Testis (tissue), 3 donors: ENCODE measurements around the gene LAP3. TPM values are rescaled to one million over a fixed set of nuclear protein-coding genes. Genes with fewer than 3 reads are reported as not detected.
A peak's percentile ranks its signal among the peaks of the same experiment; 100 is the strongest.

Experiments used
- DNase-seq: peaks from one replicate; pipeline ENCODE4 v3.0.0-alpha.2; 2019
- H3K27ac ChIP-seq, 2 donors: fragments of 200-600 bp; sonication (generic); one replicate each; pipeline ENCODE4 v1.5.1; 2019
- H3K27me3 ChIP-seq: fragments of 200-600 bp; sonication (generic); one replicate; pipeline ENCODE4 v1.5.1; 2019
- H3K36me3 ChIP-seq: fragments of 200-600 bp; sonication (generic); one replicate; pipeline ENCODE4 v1.5.1; 2017; ENCODE audit warnings: low read depth; ENCODE audit errors: missing control alignments
- H3K4me1 ChIP-seq: fragments of 200-600 bp; sonication (generic); one replicate; pipeline ENCODE4 v1.5.1; 2019
- H3K4me3 ChIP-seq, 2 donors: fragments of 200-600 bp; sonication (generic); one replicate each; pipeline ENCODE4 v1.5.1; 2017 to 2019
- H3K9me3 ChIP-seq: fragments of 200-600 bp; sonication (generic); one replicate; pipeline ENCODE4 v1.5.1; 2017
- POLR2A ChIP-seq: fragments of 450-650 bp; IDR thresholded peaks from one replicate; pipeline ENCODE4 v1.6.1; 2017; ENCODE audit warnings: antibody characterized with exemption, mild to moderate bottlenecking, moderate library complexity
- WGBS, 2 donors: methylation state at CpG; one replicate each; pipeline ENCODE4 v1.1.5; 2018; 5-methylcytosine and 5-hydroxymethylcytosine counted together
- intact Hi-C: fragments of 100-400 bp; cut with DNase I; formaldehyde crosslinking; loops from one replicate; pipeline ENCODE4 v1.15.1; 2023; ENCODE audit warnings: low total_unique reads
- polyA plus RNA-seq: library from polyadenylated mRNA; stranded (reverse); fragments of 350-450 nt; fragmentation: Illumina TruSeq; extraction: RNeasy Lipid Tissue Mini Kit (QIAGEN cat#74804); gene quantifications from one replicate; pipeline ENCODE4 v1.2.3, GENCODE V29; 2014; ENCODE audit warnings: low read depth, low replicate concordance; ENCODE audit not compliant: insufficient read depth
- total RNA-seq, 2 donors: library from RNA; depleted of rRNA; stranded (reverse); fragments of >200 nt; gene quantifications; one replicate each; pipeline ENCODE4 v1.2.3, GENCODE V29; 2016
- TF ChIP-seq, protein P1 (sequence below), 3 experiments: fragments of 450-650 bp in 2 of 3; fragments of 200-600 bp in 1 of 3; sonication (generic) in 1 of 3; IDR thresholded peaks; one replicate each; pipeline ENCODE4 v1.5.1; 2016 to 2019; ENCODE audit warnings: antibody characterized with exemption in 3 of 3, mild to moderate bottlenecking in 2 of 3, moderate library complexity in 1 of 3

Gene LAP3
- total and polyA plus RNA-seq, 3 donors from 2014 or later, result 98.9 to 108 (median 100) TPM

- H3K4me3 ChIP-seq, result no peak overlapping the region
- DNase-seq, result no peak
- no peak overlapping the region for H3K27ac ChIP-seq
- WGBS, 2 donors, result 83 to 90% methylated on average over 6 of the region's 6 CpGs
- H3K9me3 ChIP-seq, result no peaks in the 10 kb centered on the region
- TF ChIP-seq, protein P1, sequence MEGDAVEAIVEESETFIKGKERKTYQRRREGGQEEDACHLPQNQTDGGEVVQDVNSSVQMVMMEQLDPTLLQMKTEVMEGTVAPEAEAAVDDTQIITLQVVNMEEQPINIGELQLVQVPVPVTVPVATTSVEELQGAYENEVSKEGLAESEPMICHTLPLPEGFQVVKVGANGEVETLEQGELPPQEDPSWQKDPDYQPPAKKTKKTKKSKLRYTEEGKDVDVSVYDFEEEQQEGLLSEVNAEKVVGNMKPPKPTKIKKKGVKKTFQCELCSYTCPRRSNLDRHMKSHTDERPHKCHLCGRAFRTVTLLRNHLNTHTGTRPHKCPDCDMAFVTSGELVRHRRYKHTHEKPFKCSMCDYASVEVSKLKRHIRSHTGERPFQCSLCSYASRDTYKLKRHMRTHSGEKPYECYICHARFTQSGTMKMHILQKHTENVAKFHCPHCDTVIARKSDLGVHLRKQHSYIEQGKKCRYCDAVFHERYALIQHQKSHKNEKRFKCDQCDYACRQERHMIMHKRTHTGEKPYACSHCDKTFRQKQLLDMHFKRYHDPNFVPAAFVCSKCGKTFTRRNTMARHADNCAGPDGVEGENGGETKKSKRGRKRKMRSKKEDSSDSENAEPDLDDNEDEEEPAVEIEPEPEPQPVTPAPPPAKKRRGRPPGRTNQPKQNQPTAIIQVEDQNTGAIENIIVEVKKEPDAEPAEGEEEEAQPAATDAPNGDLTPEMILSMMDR (IDR thresholded peaks at IDR 0.05), result no peak
- TF ChIP-seq POLR2A, result no peak
- H3K4me1 ChIP-seq, result no peaks in the 10 kb centered on the region
- intact Hi-C loops, result no loop called here
- H3K27me3 ChIP-seq, result no peaks in the 10 kb centered on the region
- no peaks in the 10 kb centered on the region for H3K36me3 ChIP-seq
Measured at GRCh38 chr4:17560065-17560673, 16.8 kb upstream of the LAP3 start.

DNA sequence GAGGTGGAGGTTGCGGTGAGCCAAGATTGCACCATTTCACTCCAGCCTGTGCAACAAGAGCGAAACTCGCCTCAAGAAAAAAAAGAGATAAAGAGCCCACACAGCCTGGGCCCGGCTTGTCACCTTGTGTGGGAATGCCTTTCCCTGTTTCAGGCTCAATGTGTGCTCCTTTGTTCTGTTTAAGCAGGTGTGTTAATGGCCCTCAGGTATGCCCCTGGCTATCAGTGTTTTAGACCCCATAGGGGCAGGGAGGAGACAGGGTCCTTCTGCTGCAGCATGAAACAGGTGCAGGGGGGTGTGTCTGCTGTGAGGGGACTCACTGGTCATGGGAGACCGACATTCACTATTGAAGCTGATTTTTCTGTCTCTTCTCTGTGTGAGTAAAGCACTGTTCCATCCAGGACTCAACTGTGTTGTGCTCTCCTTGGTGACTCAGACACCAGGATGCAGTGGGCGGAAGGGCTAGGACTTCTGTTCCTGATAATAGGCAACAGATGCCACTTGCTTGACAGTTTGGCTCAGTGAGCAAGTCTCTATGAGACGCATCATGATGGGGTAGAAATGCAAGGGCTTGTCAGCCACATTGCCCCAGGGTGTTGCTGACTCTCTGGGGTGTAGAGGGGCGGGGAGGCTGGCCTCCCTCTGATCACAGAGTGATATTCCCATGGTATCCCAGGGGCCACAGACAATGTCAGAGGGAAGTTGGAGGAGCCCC is 15.6 kb upstream of the LAP3 start:
- Histone ChIP-seq H3K9me3 (no peaks in the 10 kb centered on the region), H3K4me3 (no peak overlapping the region), H3K4me1 (no peaks in the 10 kb centered on the region), H3K27me3 (no peaks in the 10 kb centered on the region), H3K36me3 (no peaks in the 10 kb centered on the region), H3K27ac (no peak overlapping the region)
- no peak for DNase-seq
- intact Hi-C loops, result no loop called here
- TF ChIP-seq, protein P1 (IDR thresholded peaks at IDR 0.05), result no peak
- TF ChIP-seq POLR2A, result no peak
- WGBS, 2 donors, result 79 to 88% methylated on average over 6 to 8 of the region's 8 CpGs

GRCh38 chr4:17562157-17562556 is 14.8 kb upstream of the LAP3 start:
- Histone ChIP-seq H3K4me3 (no peak overlapping the region), H3K36me3 (no peaks in the 10 kb centered on the region), H3K27me3 (no peaks in the 10 kb centered on the region), H3K4me1 (no peaks in the 10 kb centered on the region), H3K27ac (no peak overlapping the region), H3K9me3 (no peaks in the 10 kb centered on the region)
- no peak for TF ChIP-seq POLR2A
- TF ChIP-seq, protein P1 (IDR thresholded peaks at IDR 0.05), result peak in 2 of 3 experiments; percentile 27 to 43
- peak; percentile 68 for DNase-seq
- 50 to 65% methylated on average over 1 of the region's 1 CpG for WGBS, 2 donors
- intact Hi-C loops, result no loop called here

DNA sequence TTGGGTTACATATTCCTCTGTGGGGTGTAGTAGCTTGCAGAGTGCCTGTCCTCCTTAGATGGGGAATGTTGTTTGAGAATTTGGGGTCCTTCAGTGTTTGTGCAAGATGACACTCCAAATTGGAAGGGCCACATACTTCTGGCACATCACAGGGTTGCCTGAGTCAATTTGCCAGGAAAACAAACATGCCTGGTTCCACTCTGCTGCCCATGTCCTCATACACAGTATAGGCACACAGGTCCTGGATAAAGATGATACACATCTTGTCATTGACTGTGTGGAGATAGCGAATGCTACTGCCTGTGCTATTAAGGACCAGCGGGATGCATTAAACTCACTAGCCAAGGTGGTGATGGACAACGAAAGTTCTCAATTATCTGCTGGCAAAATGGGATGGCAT is 11.2 kb upstream of the LAP3 start:
- H3K27me3 ChIP-seq, result no peaks in the 10 kb centered on the region
- no peaks in the 10 kb centered on the region for H3K36me3 ChIP-seq
- WGBS, 2 donors, result 85 to 95% methylated on average over 3 of the region's 3 CpGs
- H3K27ac ChIP-seq, result no peak overlapping the region
- TF ChIP-seq, protein P1 (IDR thresholded peaks at IDR 0.05), result no peak
- no peak for TF ChIP-seq POLR2A
- intact Hi-C loops, result no loop called here
- H3K4me1 ChIP-seq, result no peaks in the 10 kb centered on the region
- no peaks in the 10 kb centered on the region for H3K9me3 ChIP-seq
- no peak for DNase-seq
- no peak overlapping the region for H3K4me3 ChIP-seq
